CD14-positive monocyte (primary cell): ENCODE data around the gene GRM4. TPM values are rescaled to one million over a fixed set of nuclear protein-coding genes. Genes with fewer than 3 reads are reported as not detected.

Source experiments
- DNase-seq, 3 donors: peaks; one replicate each; pipeline ENCODE4 v3.0.0-alpha.2; 2011 to 2022
- H2AFZ ChIP-seq: 2 replicates; pipeline ENCODE4 v1.6.0; 2012; ENCODE audit warnings: mild to moderate bottlenecking, low read depth, low read length, inconsistent platforms; ENCODE audit not compliant: insufficient read depth, poor library complexity, severe bottlenecking
- H3K27ac ChIP-seq, 2 donors: 1 replicate in 1 of 2; 2 replicates in 1 of 2; pipeline ENCODE4 v1.5.1; 2012 to 2013; ENCODE audit warnings: low read length in 2 of 2, control low read depth in 1 of 2, inconsistent platforms in 1 of 2, low read depth in 1 of 2, mild to moderate bottlenecking in 1 of 2
- H3K27me3 ChIP-seq, 2 donors: one replicate each; pipeline versions ENCODE4 v1.6.0 to v1.6.1; 2011 to 2013; ENCODE audit warnings: low read length in 2 of 2; ENCODE audit not compliant: control insufficient read depth in 2 of 2, insufficient read depth in 2 of 2
- H3K36me3 ChIP-seq, 2 donors: replicated peaks in 1 of 2; 1 replicate in 1 of 2; 2 replicates in 1 of 2; pipeline versions ENCODE4 v1.5.1 to v1.6.1; 2012 to 2013; ENCODE audit warnings: low read length in 2 of 2, control low read depth in 1 of 2, inconsistent platforms in 1 of 2, mild to moderate bottlenecking in 1 of 2; ENCODE audit not compliant: insufficient read depth in 2 of 2, control insufficient read depth in 1 of 2
- H3K4me1 ChIP-seq, 2 donors: 1 replicate in 1 of 2; 2 replicates in 1 of 2; pipeline versions ENCODE4 v1.5.1 to v1.6.1; 2012 to 2013; ENCODE audit warnings: low read length in 2 of 2, control low read depth in 1 of 2, inconsistent platforms in 1 of 2, mild to moderate bottlenecking in 1 of 2, moderate library complexity in 1 of 2; ENCODE audit not compliant: insufficient read depth in 2 of 2, control insufficient read depth in 1 of 2
- H3K4me2 ChIP-seq: replicated peaks from 2 replicates; pipeline ENCODE3; 2012; ENCODE audit warnings: low read length, moderate library complexity, mild to moderate bottlenecking; ENCODE audit not compliant: poor library complexity, severe bottlenecking; ENCODE audit errors: extremely low read depth
- H3K4me3 ChIP-seq, 3 experiments: fragments of 200-600 bp in 1 of 3; sonication (generic) in 1 of 3; replicated peaks in 1 of 3; 1 replicate in 2 of 3; 2 replicates in 1 of 3; pipeline ENCODE4 v1.5.1; 2011 to 2013; ENCODE audit warnings: low read length in 3 of 3, mild to moderate bottlenecking in 3 of 3, control low read depth in 2 of 3, low read depth in 2 of 3, inconsistent platforms in 1 of 3, moderate library complexity in 1 of 3
- H3K79me2 ChIP-seq: 2 replicates; pipeline ENCODE4 v1.6.0; 2012; ENCODE audit warnings: mild to moderate bottlenecking, control low read depth, inconsistent platforms, low read length, moderate library complexity; ENCODE audit not compliant: insufficient read depth
- H3K9ac ChIP-seq: 2 replicates; pipeline ENCODE4 v1.6.0; 2017; ENCODE audit warnings: low read length, mild to moderate bottlenecking; ENCODE audit not compliant: insufficient read depth, poor library complexity, severe bottlenecking
- H3K9me3 ChIP-seq, 2 donors: replicated peaks in 1 of 2; 1 replicate in 1 of 2; 2 replicates in 1 of 2; pipeline versions ENCODE4 v1.5.1 to v1.6.1; 2012 to 2013; ENCODE audit warnings: low read length in 2 of 2, control low read depth in 1 of 2; ENCODE audit not compliant: control insufficient read depth in 1 of 2, insufficient read depth in 1 of 2
- H4K20me1 ChIP-seq: 2 replicates; pipeline ENCODE4 v1.6.0; 2012; ENCODE audit warnings: mild to moderate bottlenecking, low read length, control low read depth, moderate library complexity; ENCODE audit not compliant: insufficient read depth
- H3K27ac Mint-ChIP-seq, 7 donors: one replicate each; pipeline ENCODE4 v1.8.0; 2020; ENCODE audit warnings: mild to moderate bottlenecking in 7 of 7, mixed read lengths in 7 of 7, moderate library complexity in 6 of 7, inconsistent platforms in 2 of 7
- H3K27me3 Mint-ChIP-seq, 3 donors: one replicate each; pipeline ENCODE4 v1.8.0; 2021 to 2022; ENCODE audit warnings: low read depth in 3 of 3, mild to moderate bottlenecking in 3 of 3, mixed read lengths in 3 of 3, moderate library complexity in 3 of 3, inconsistent platforms in 1 of 3
- H3K36me3 Mint-ChIP-seq, 2 donors: one replicate each; pipeline ENCODE4 v1.8.0; 2020; ENCODE audit warnings: mixed read lengths in 2 of 2, inconsistent platforms in 1 of 2, mild to moderate bottlenecking in 1 of 2
- H3K4me1 Mint-ChIP-seq: one replicate; pipeline ENCODE4 v1.8.0; 2020; ENCODE audit warnings: mild to moderate bottlenecking, mixed read lengths
- H3K4me3 Mint-ChIP-seq, 2 donors: one replicate each; pipeline ENCODE4 v1.8.0; 2020; ENCODE audit warnings: mild to moderate bottlenecking in 2 of 2, mixed read lengths in 2 of 2, moderate library complexity in 1 of 2
- H3K9me3 Mint-ChIP-seq, 7 donors: one replicate each; pipeline ENCODE4 v1.8.0; 2020 to 2022; ENCODE audit warnings: mixed read lengths in 7 of 7, mild to moderate bottlenecking in 6 of 7, moderate library complexity in 6 of 7, inconsistent platforms in 2 of 7
- WGBS: methylation state at CpG from one replicate; pipeline ENCODE4 v1.1.5; 2013; ENCODE audit warnings: missing lambda C conversion rate; ENCODE audit not compliant: insufficient coverage; 5-methylcytosine and 5-hydroxymethylcytosine counted together
- intact Hi-C, 2 donors: fragments of 100-400 bp; cut with micrococcal nuclease; formaldehyde crosslinking; loops; one replicate each; pipeline versions ENCODE4 v1.15.0 to v1.15.1; 2023
- polyA plus RNA-seq, 3 donors: library from polyadenylated mRNA; depleted of rRNA in 1 of 3; unstranded in 2 of 3; stranded (reverse) in 1 of 3; fragments of 300-500 nt in 2 of 3; fragments of >200 nt in 1 of 3; fragmentation: Illumina TruSeq in 2 of 3; gene quantifications; 1 replicate in 2 of 3; 2 replicates in 1 of 3; pipeline ENCODE4 v1.2.3, GENCODE V29; 2012 to 2021
- TF ChIP-seq, protein P1 (sequence below): fragments of 200-600 bp; IDR thresholded peaks from one replicate; pipeline ENCODE4 v1.8.0; 2022; ENCODE audit warnings: antibody characterized with exemption, mild to moderate bottlenecking

GRM4 gene
- polyA plus RNA-seq, 3 donors, result not detected

DNA sequence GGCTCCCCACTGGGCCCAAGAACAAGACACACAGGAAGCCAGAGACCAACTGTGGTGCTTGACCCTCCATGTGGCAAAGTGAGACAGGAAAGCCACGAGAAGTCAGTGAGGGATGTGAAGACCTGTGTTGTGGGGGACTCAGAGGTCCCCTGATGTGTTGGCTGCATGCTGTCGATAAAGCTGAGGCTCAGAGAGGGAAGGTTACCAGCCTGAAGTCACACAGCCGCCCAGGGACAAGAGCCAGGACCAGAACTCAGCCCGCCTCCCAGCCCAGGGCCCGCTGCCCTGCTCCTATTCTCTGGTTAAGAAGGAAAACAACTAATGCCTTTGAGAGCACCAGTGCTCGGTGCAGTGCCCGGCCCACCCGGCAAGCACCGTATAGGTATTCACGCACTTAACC, 63.5 kb downstream of the GRM4 start:
- 96% methylated on average over 5 of the region's 10 CpGs for WGBS
- Histone ChIP-seq H3K79me2 (no peaks in the 10 kb centered on the region), H3K36me3 (no peaks in the 10 kb centered on the region), H3K27me3 (no peaks in the 10 kb centered on the region), H3K4me3 (no peak overlapping the region), H3K9me3 (no peaks in the 10 kb centered on the region), H3K27ac (no peak overlapping the region), H2AFZ (no peak overlapping the region), H4K20me1 (no peaks in the 10 kb centered on the region), H3K4me2 (no peak overlapping the region), H3K4me1 (no peaks in the 10 kb centered on the region), H3K9ac (no peak overlapping the region)
- no peak for DNase-seq
- H3K27ac Mint-ChIP-seq, result no peak overlapping the region
- TF ChIP-seq, protein P1, sequence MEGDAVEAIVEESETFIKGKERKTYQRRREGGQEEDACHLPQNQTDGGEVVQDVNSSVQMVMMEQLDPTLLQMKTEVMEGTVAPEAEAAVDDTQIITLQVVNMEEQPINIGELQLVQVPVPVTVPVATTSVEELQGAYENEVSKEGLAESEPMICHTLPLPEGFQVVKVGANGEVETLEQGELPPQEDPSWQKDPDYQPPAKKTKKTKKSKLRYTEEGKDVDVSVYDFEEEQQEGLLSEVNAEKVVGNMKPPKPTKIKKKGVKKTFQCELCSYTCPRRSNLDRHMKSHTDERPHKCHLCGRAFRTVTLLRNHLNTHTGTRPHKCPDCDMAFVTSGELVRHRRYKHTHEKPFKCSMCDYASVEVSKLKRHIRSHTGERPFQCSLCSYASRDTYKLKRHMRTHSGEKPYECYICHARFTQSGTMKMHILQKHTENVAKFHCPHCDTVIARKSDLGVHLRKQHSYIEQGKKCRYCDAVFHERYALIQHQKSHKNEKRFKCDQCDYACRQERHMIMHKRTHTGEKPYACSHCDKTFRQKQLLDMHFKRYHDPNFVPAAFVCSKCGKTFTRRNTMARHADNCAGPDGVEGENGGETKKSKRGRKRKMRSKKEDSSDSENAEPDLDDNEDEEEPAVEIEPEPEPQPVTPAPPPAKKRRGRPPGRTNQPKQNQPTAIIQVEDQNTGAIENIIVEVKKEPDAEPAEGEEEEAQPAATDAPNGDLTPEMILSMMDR, result no peak
- intact Hi-C loops, result no loop called here
- no peaks in the 10 kb centered on the region for H3K4me1 Mint-ChIP-seq
- H3K27me3 Mint-ChIP-seq, result peaks cover 1 to 7% (median 5%) of the 10 kb centered on the region in 3 donors
- H3K9me3 Mint-ChIP-seq, result no peaks in the 10 kb centered on the region
- no peaks in the 10 kb centered on the region for H3K36me3 Mint-ChIP-seq
- no peak overlapping the region for H3K4me3 Mint-ChIP-seq

DNA sequence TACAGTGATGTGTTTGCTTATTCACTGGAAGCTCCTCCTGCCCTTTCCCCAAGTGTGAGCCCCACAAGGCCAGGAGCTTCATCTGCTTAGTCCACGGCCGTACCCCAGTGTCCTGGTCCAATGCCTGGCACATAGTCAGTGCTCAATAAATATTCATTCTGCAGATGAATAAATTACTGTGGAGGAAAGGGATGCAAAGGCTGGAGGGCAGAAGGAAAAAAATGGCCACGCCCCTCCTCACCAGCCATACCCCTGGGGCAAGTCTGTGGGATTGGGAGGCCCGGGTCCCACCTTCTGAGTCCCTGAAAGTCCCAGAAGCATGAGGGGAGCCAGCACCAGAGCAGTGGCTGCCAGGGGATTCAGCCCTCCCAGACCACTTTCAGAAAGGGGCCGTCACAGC, 65.5 kb downstream of the GRM4 start:
- H4K20me1 ChIP-seq, result no peaks in the 10 kb centered on the region
- Mint-ChIP-seq H3K9me3 (no peaks in the 10 kb centered on the region), H3K4me1 (no peaks in the 10 kb centered on the region), H3K36me3 (no peaks in the 10 kb centered on the region), H3K27ac (no peak overlapping the region), H3K27me3 (peaks cover 1 to 7% (median 2%) of the 10 kb centered on the region in 3 donors), H3K4me3 (no peak overlapping the region)
- 89% methylated on average over 1 of the region's 5 CpGs for WGBS
- H3K27me3 ChIP-seq, result no peaks in the 10 kb centered on the region
- no peaks in the 10 kb centered on the region for H3K79me2 ChIP-seq
- H3K4me3 ChIP-seq, result no peak overlapping the region
- H3K27ac ChIP-seq, result no peak overlapping the region
- no peak overlapping the region for H3K9ac ChIP-seq
- H3K9me3 ChIP-seq, result no peaks in the 10 kb centered on the region
- H3K36me3 ChIP-seq, result no peaks in the 10 kb centered on the region
- no peak overlapping the region for H2AFZ ChIP-seq
- TF ChIP-seq, protein P1, result no peak
- H3K4me2 ChIP-seq, result no peak overlapping the region
- intact Hi-C loops, result no loop called here
- DNase-seq, result no peak
- H3K4me1 ChIP-seq, result no peaks in the 10 kb centered on the region
